HG03175 (cell line): Measurements from ENCODE around the gene GCN1.

Experiments used
- ATAC-seq: cut with Tn5 transposase; IDR thresholded peaks from one replicate; pipeline ENCODE4 v1.9.1; 2021; ENCODE audit warnings: mild to moderate bottlenecking, moderate library complexity; ENCODE audit not compliant: unreplicated experiment

The GCN1 gene

GRCh38 chr12:120121766-120122293 is 72.7 kb downstream of the GCN1 start:
- ATAC-seq = peak; percentile 51

DNA sequence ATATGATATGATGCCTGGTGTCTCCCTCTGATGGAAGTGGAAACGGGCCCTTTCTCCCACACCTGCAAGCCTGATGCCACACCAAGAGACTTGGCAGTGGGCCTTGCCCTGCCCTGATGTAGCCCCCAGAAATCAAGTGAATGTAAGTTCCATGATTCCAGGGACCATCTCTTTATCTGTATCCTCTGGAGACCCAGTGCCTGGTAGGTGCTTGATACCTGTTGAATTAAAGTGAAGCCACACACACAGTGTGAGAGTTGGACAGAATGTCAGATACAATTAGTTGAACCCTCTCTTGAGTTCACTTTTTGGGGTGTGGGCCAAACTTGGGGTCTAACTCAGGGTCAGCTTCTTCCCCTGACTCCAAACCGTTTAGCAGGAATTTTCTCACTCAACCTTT is 73.2 kb downstream of the GCN1 start:
- ATAC-seq = no peak

- peak; percentile 22 for ATAC-seq
Measured at GRCh38 chr12:120119271-120119973, 75.1 kb downstream of the GCN1 start.

DNA sequence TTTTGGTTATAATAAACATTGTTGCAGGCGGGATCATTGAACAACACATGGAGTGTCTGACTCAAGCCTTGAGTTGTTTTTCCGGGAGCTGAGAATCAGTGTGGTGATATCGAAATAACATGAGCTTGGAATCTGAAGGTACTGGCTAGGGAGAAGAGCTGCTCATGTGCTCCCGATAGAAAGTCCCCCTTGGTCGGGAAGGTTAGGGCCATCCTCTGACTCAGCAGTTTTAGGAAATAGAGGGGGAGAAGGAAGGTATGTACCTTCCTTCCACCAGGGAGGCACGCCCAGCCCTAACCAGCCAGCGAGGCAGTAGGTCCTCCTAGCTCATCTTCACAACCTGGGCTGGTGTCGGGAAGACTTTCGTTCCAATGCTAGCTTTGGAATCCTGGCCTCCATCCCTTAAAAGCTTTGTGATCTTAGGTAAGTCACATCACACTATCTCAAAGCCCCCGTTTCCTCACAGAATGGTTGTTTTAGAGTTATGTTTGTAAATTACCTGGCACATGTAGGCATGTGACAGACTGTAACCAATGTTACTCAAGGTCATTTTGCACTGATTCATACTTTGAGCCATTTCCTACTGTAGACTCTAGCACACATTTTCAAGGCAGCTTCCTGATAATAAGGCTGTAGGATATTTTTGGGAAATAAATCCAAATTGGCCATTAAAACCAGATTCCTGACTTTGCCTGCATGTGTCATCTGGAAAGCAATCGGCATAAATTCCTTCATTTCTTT is 76.0 kb downstream of the GCN1 start:
- no peak for ATAC-seq

- ATAC-seq = no peak
Measured at GRCh38 chr12:120117961-120118320, 76.6 kb downstream of the GCN1 start.

DNA sequence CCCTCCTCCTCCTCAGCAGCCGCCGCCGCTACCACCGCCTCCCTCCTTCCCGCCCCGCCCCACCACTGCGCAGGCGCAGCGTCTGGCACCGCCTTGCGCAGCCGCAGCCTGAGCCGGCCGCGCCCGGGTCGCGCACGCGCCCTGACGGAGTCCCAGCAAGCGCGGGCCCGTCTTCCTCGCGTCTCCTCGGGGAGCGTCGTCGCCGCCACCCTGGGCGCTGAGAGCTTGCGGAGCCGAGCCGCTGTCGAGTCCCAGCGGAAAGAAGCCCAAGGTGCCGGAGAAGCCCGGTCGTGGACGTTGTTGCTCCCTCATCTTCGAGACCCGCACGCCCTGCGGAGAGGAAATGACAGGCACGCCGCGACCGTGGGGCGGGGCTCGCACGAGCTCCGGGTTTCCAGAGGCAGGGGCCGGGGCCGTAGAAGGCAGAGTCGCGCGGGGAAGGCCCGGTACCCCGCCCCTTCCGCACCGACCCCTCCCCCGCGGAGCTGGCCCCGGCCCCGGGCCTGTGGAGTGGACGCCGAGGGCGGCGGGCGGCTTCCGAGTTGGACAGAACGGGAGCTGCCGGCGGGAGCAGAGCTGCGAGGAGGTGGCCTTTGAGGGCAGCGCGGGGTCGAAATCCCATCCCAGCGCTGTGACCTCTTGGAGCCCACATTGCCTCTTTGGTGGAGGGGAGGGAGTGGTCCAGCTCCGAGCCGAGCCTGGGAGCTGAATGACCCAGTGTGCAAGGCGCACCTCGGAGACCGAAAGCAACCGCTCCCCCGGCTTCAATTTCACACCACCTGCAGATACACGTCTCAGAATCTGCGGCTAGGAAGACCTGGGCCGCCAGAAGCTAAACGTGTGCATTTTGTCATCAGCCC is 77.5 kb downstream of the GCN1 start:
- peak; percentile 42 for ATAC-seq

GRCh38 chr12:120116441-120116791 is 78.1 kb downstream of the GCN1 start, which contains the start of gene RAB35:
TSS of gene RAB35 (minus strand) at chr12:120116753. CDS start at chr12:120116650, 103 bp downstream.
- ATAC-seq = no peak

GRCh38 chr12:120115692-120116440 is 78.6 kb downstream of the GCN1 start:
- ATAC-seq = peak; percentile 15

GRCh38 chr12:120115066-120115465 is 79.4 kb downstream of the GCN1 start:
- no peak for ATAC-seq

GRCh38 chr12:120110550-120111501 is 83.7 kb downstream of the GCN1 start:
- peak; percentile 81 for ATAC-seq

GRCh38 chr12:120109570-120110267 is 84.8 kb downstream of the GCN1 start:
- no peak for ATAC-seq

- ATAC-seq = no peak
Measured at GRCh38 chr12:120106151-120106550, 88.4 kb downstream of the GCN1 start.

DNA sequence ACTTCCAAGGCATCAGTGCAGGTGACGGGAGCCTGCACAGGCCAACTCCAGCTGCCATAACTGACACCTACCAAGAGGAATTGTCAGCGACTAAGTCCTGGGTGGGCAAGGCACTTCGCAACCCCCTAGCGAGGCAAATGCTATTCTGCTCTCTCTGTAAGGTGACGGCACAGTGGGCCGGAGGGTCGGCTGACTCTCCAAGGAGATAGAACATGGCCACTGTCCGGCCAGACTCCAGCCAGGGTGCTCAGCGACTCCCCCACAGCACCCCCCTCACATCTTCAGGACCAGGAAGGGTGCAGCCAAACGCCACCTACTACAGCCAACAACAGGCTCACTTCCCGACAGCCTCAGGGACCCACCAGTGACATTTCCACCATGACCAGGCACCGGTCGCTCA is 91.1 kb downstream of the GCN1 start:
- no peak for ATAC-seq

- ATAC-seq = no peak
Measured at GRCh38 chr12:120103044-120103338, 91.5 kb downstream of the GCN1 start.

DNA sequence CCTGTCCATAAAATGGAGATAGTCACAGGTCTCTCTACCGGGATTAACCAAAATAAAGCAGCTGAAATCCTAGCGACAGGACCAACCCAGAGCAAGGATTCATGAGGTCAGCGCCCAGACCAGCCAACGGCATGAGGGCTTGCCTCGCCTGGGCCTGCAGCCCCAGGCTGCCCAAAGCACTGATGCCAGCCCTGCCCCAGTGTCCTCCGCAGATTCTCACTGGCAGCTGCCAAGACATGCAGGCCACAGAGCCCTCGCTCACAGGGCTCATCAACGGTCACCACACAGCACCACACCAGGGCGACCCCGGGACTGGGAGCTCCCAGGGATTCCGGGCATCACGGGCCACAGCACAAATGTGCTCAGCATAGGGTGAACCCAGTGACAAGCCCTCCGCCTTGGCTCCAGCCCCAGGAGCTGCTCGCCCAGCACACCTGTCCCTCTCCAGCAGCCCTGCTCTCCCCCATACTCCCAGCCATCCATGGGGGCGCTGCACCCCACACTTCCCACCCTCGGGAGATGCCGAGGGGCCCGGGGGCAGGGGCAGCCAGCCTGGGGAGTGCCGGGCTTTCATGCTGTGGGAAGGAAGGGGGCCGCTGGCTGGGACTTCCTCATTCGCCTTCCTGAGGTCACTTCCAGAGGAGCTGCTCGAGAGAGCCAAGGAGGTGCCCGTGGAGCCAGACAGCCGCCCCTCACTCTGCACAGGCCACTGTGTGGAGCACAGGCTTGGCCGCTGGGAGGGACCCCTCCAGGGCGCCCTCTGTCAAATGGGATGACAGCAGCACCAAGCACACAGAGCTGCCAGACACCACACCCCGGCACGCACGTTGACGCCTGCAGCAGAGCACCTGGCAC is 92.1 kb downstream of the GCN1 start:
- ATAC-seq = no peak

GRCh38 chr12:120101617-120102016 is 92.9 kb downstream of the GCN1 start:
- no peak for ATAC-seq

- peak; percentile 61 for ATAC-seq
Measured at GRCh38 chr12:120101182-120101581, 93.3 kb downstream of the GCN1 start.

DNA sequence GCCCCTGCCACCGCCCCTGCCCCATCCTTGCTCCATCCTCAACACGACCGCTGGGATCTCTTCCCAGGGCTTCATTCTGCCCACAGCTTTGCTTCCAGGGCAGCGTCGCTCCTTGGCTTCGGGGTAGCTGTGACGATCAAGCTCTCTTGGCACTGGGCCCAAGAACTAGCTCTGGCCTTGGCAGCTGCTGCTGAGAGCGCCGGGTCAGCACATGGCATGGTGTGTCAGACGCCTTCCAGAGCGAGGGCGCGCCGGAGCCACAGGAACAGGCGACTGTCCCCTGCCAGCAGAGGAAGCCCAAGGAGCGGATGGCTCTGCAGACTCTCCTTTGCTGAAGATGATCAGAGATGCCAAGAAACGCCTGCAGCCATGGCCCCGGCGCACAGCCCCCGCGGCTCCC is 93.9 kb downstream of the GCN1 start:
- ATAC-seq = no peak
